Upper lobe of right lung (tissue), 1 donor: ENCODE data around the gene SMTNL2. TPM values are rescaled to one million over a fixed set of nuclear protein-coding genes. Genes with fewer than 3 reads are reported as not detected.

ENCODE experiments used
- ATAC-seq: fragments of 200-7000 bp; cut with Tn5 transposase; one replicate; pipeline ENCODE4 v1.9.1; 2020; ENCODE audit warnings: mild to moderate bottlenecking, moderate library complexity
- DNase-seq: peaks from one replicate; pipeline ENCODE4 v3.0.0-alpha.2; 2020
- H3K27ac ChIP-seq: fragments of 200-600 bp; one replicate; pipeline ENCODE4 v1.8.0; 2022
- H3K27me3 ChIP-seq: fragments of 200-600 bp; one replicate; pipeline ENCODE4 v1.8.0; 2022; ENCODE audit warnings: mild to moderate bottlenecking
- H3K36me3 ChIP-seq: fragments of 200-600 bp; one replicate; pipeline ENCODE4 v1.8.0; 2022
- H3K4me1 ChIP-seq: fragments of 200-600 bp; one replicate; pipeline ENCODE4 v1.8.0; 2022
- H3K4me3 ChIP-seq: fragments of 200-600 bp; one replicate; pipeline ENCODE4 v1.8.0; 2022; ENCODE audit warnings: mild to moderate bottlenecking
- H3K9me3 ChIP-seq: fragments of 200-600 bp; one replicate; pipeline ENCODE4 v1.8.0; 2022
- intact Hi-C: fragments of 100-400 bp; cut with DNase I; formaldehyde crosslinking; loops from one replicate; pipeline ENCODE4 v1.11.0; 2022
- total RNA-seq: library from RNA; stranded (reverse); fragmentation: NEBNext Ultra II Directional; extraction: Animal tissue kit (Norgen Biotek cat#: 25700); gene quantifications from one replicate; pipeline ENCODE4 v1.2.1, GENCODE V29; 2021
- TF ChIP-seq, protein P1 (sequence below): fragments of 200-600 bp; IDR thresholded peaks from one replicate; pipeline ENCODE4 v1.8.0; 2022; ENCODE audit warnings: antibody characterized with exemption
- donor health status: DM: no; HTN: yes; CAD: no; lungs with severe emphysema.

The SMTNL2 gene
- total RNA-seq, 1 donor from 2014 or later: 2.7 TPM

DNA sequence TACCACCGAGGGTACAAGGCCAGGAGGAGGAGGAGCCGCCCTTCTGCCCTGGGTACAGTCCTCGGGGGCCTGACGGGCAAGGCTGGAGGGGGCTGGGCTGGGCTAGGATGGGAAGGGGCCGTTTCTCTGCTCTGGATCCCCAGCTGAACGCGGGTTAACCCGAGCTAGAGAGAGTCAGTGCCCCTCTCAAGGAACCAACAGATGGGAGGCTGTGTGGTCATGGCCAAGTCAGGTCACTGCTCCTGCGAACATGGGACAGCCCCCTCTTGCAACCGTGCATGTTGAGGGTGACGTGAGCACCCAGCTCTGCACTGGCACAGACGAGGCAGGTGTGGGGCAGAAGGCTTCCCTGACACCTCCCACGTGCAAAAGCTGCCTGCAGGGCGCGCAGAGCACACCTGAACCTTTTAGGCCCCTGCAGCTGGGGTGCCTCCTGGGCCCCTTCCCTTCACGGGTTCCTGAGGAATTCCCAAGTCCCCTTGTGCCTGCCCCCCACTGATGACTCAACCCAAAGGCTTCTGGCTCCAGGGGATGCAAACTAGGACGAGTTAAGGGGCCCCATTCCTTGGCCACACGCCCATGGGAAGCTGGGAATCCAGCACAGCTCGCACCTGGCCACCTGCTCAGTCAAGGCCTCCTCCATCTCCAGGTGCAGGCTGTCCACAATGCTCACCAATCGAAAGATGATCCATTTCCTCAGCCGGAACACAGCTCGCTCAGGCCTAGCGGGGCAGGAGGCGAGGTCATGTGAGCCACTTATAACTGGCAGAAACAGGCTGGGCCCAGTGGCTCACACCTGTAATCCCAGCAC, 35.4 kb upstream of the SMTNL2 start:
- Histone ChIP-seq H3K27me3 (no peaks in the 10 kb centered on the region), H3K4me3 (no peak overlapping the region), H3K4me1 (peaks cover 3% of the 10 kb centered on the region), H3K36me3 (peaks cover 93% of the 10 kb centered on the region), H3K27ac (no peak overlapping the region), H3K9me3 (no peaks in the 10 kb centered on the region)
- ATAC-seq (no peak), DNase-seq (no peak)
- TF ChIP-seq, protein P1, sequence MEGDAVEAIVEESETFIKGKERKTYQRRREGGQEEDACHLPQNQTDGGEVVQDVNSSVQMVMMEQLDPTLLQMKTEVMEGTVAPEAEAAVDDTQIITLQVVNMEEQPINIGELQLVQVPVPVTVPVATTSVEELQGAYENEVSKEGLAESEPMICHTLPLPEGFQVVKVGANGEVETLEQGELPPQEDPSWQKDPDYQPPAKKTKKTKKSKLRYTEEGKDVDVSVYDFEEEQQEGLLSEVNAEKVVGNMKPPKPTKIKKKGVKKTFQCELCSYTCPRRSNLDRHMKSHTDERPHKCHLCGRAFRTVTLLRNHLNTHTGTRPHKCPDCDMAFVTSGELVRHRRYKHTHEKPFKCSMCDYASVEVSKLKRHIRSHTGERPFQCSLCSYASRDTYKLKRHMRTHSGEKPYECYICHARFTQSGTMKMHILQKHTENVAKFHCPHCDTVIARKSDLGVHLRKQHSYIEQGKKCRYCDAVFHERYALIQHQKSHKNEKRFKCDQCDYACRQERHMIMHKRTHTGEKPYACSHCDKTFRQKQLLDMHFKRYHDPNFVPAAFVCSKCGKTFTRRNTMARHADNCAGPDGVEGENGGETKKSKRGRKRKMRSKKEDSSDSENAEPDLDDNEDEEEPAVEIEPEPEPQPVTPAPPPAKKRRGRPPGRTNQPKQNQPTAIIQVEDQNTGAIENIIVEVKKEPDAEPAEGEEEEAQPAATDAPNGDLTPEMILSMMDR: no peak
- intact Hi-C loops: loop anchor here (10.0 kb wide), 1 partner anchor 124 kb away; no protein-coding TSS in a partner anchor

DNA sequence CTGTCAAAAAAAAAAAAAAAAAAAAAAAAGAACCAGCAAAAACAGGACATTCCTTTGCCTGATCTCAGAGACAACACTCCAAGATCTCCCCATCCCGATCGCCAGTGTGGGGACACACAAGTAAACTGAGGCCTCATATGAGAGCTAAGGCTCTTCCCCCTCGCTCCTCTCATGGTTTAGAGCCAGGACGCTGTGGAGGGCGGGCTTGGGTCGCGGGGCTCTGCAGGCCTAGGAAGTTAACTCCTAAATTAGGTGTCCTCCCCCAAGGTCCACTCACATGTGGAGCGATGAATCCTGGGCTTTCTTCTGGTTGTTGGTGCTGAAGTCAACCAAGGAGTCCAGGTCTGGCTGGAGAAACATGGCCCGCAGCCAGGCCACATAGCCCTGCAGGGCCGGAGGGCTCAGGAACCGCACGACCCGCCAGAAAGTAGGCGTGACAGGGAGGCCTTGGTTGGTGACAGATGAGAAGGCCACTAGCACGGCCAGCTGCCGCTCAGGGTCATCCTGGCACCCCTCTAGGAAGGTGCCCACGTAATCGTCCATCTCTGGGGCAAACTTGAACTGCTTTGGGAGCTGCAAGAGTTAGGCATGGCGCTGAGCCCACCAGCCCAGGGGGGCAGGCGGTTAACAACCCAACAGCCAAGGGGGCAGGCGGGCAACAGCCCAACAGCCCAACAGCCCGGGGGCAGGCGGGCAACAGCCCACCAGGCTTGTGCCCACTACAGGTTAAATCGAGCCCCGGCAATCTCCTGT, 34.4 kb upstream of the SMTNL2 start:
- intact Hi-C loops: loop anchor here (10.0 kb wide), 1 partner anchor 125 kb away; no protein-coding TSS in a partner anchor
- ATAC-seq (no peak), DNase-seq (peak; percentile 64)
- Histone ChIP-seq H3K4me3 (no peak overlapping the region), H3K27ac (no peak overlapping the region), H3K4me1 (peaks cover 11% of the 10 kb centered on the region), H3K27me3 (no peaks in the 10 kb centered on the region), H3K36me3 (peaks cover 83% of the 10 kb centered on the region), H3K9me3 (no peaks in the 10 kb centered on the region)
- TF ChIP-seq, protein P1: no peak

DNA sequence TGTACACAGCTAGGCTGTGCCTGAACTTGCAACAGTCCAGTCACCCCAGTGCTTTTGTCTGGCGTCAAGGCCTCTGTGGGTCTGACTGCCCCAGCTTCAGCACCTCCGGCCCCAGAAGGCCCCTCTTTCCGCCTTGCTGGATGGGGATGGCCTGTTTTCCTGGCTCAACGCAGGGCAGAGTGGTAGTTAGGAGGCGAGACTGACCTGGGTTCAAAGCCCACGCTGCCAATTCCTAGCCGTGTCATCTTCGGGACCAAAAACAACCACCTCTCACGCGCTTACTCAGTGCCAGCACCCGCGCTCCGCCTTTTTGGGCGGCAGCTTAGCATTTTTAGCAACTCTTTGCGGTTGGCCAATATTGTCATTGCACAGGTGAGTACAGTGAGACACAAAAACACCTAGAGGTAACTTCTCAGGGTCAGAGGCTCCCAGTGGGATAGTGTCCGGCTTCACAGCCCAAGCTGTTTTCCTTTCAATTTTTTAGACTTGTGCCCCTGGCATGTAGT, 33.7 kb upstream of the SMTNL2 start:
- ATAC-seq (no peak), DNase-seq (peak; percentile 46)
- Histone ChIP-seq H3K4me1 (peaks cover 11% of the 10 kb centered on the region), H3K27ac (no peak overlapping the region), H3K4me3 (no peak overlapping the region), H3K27me3 (no peaks in the 10 kb centered on the region), H3K9me3 (no peaks in the 10 kb centered on the region), H3K36me3 (peaks cover 77% of the 10 kb centered on the region)
- TF ChIP-seq, protein P1: no peak
- intact Hi-C loops: no loop called here

DNA sequence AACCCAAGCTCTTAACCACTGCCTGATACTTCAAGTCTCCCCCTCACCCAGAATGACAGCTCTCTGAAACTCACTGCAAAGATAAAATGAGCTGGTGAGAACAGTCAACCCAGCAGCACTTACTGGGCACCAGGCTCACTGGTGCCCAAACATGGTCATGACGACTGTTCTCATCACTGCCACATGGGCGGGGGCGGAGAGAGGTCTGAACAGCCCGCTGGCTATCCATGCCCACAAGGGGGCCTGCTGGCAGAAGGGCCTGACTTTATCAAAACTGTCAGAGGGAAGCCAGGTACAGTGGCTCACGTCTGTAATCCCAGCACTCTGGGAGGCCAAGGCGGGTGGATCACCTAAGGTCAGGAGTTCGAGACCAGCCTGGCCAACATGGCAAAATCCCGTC, 33.2 kb upstream of the SMTNL2 start:
- DNase-seq (no peak), ATAC-seq (no peak)
- peaks cover 73% of the 10 kb centered on the region for H3K36me3 ChIP-seq
- no peaks in the 10 kb centered on the region for H3K27me3 ChIP-seq
- no peaks in the 10 kb centered on the region for H3K9me3 ChIP-seq
- no peak overlapping the region for H3K4me3 ChIP-seq
- H3K4me1 ChIP-seq: peaks cover 16% of the 10 kb centered on the region
- H3K27ac ChIP-seq: no peak overlapping the region
- intact Hi-C loops: no loop called here
- TF ChIP-seq, protein P1: no peak

DNA sequence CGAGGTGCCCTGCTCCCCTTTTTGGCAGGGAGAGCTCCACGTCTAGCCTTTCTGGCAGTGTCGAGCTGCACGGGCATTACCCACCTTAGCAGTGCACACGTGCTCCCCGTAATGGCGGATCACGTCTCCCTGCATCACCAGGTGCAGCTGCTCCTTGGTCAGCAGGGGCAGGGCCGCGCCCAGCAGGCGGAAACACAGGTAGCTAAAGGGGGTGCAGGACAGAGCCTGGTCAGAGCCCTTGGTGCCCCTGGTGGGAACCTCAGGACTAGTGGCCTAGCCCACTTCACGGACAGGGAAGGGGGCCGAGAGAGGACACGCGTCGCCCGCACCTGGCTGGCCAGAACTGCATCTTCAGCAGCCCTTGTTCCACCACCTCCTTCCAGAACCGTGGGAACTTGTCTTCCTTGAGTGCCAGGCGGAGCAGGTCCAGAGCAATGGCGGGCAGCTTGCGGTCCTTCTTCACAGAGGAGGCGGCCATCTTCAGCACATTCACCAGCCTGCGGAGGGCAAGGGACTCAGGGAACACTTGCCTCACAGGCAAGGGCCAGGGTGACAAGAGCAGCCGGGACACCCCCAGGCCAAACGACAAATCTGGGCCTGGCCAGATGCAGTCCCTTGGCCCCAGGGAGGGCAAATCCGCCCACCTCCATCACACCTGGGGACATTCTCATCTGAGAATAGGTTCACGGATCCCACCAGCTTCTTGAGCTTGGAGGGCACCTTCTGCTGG, 32.4 kb upstream of the SMTNL2 start:
- Histone ChIP-seq H3K36me3 (peaks cover 67% of the 10 kb centered on the region), H3K9me3 (no peaks in the 10 kb centered on the region), H3K4me3 (no peak overlapping the region), H3K4me1 (peaks cover 16% of the 10 kb centered on the region), H3K27me3 (no peaks in the 10 kb centered on the region), H3K27ac (no peak overlapping the region)
- intact Hi-C loops: no loop called here
- ATAC-seq (no peak), DNase-seq (peak; percentile 60)
- TF ChIP-seq, protein P1: no peak
